GM12892 (cell line): Measurements from ENCODE around the gene FOXB2.

Experiments used
- POLR2A ChIP-seq: IDR thresholded peaks from 2 replicates; pipeline ENCODE4 v1.6.1; 2011; ENCODE audit warnings: low read depth, low read length, control low read depth
- TAF1 ChIP-seq: IDR thresholded peaks from 2 replicates; pipeline ENCODE4 v1.6.1; 2011; ENCODE audit warnings: low read depth, mild to moderate bottlenecking, control low read depth, low read length, borderline replicate concordance

- TF ChIP-seq POLR2A (no peak), TAF1 (no peak)
These were observed 5.5 kb downstream of the FOXB2 start for GRCh38 chr9:77024776-77025545.
